CD4-positive, alpha-beta T cell (primary cell): ENCODE measurements around the gene PCOLCE2. TPM values are rescaled to one million over a fixed set of nuclear protein-coding genes. Genes with fewer than 3 reads are reported as not detected.

ENCODE experiments used
- ATAC-seq: fragments of 200-7000 bp; cut with Tn5 transposase; one replicate; pipeline ENCODE4 v1.10.0; 2022; ENCODE audit warnings: mild to moderate bottlenecking; ENCODE audit not compliant: poor library complexity
- CTCF ChIA-PET: fragments of 350-600 bp; sonication (Branson Sonifier 250); formaldehyde crosslinking; loops from one replicate; lab custom pipeline; 2021; ENCODE audit warnings: antibody characterized with exemption, inconsistent platforms; lab: Charles Lee
- POLR2A ChIA-PET: fragments of 350-600 bp; sonication (Branson Sonifier 250); formaldehyde crosslinking; loops from one replicate; lab custom pipeline; 2021; ENCODE audit warnings: antibody characterized with exemption, inconsistent platforms; lab: Charles Lee
- DNase-seq, 14 experiments: peaks; one replicate each; pipeline ENCODE4 v3.0.0-alpha.2; 2013 to 2020; ENCODE audit warnings: mixed read lengths in 2 of 14
- H3K27ac ChIP-seq, 2 donors: one replicate each; pipeline versions ENCODE4 v1.5.1 to v1.7.0; 2013; ENCODE audit warnings: low read length in 2 of 2, low read depth in 1 of 2, mild to moderate bottlenecking in 1 of 2
- H3K27me3 ChIP-seq, 2 experiments: 1 replicate in 1 of 2; 2 replicates in 1 of 2; pipeline versions ENCODE4 v1.6.1 to v1.7.0; 2013; ENCODE audit warnings: low read length in 2 of 2, control low read depth in 1 of 2, mild to moderate bottlenecking in 1 of 2, moderate library complexity in 1 of 2; ENCODE audit not compliant: insufficient read depth in 2 of 2, control insufficient read depth in 1 of 2
- H3K36me3 ChIP-seq: one replicate; pipeline ENCODE4 v1.6.1; 2013; ENCODE audit warnings: low read length, control low read depth; ENCODE audit not compliant: insufficient read depth
- H3K4me1 ChIP-seq: one replicate; pipeline ENCODE4 v1.6.1; 2013; ENCODE audit warnings: low read length, control low read depth; ENCODE audit not compliant: insufficient read depth
- H3K4me3 ChIP-seq: one replicate; pipeline ENCODE4 v1.5.1; 2013; ENCODE audit warnings: mild to moderate bottlenecking, low read length, moderate library complexity
- H3K9me3 ChIP-seq, 2 experiments: 1 replicate in 1 of 2; 2 replicates in 1 of 2; pipeline versions ENCODE4 v1.6.1 to v1.7.0; 2013; ENCODE audit warnings: low read length in 2 of 2, mild to moderate bottlenecking in 2 of 2, control low read depth in 1 of 2, moderate library complexity in 1 of 2; ENCODE audit not compliant: control insufficient read depth in 1 of 2, insufficient read depth in 1 of 2
- H3K27ac Mint-ChIP-seq: one replicate; pipeline ENCODE4 v1.8.0; 2020; ENCODE audit warnings: mixed read lengths
- H3K27me3 Mint-ChIP-seq: one replicate; pipeline ENCODE4 v1.8.0; 2021; ENCODE audit warnings: mixed read lengths
- H3K36me3 Mint-ChIP-seq: one replicate; pipeline ENCODE4 v1.8.0; 2021; ENCODE audit warnings: low read depth, mixed read lengths
- H3K4me1 Mint-ChIP-seq: one replicate; pipeline ENCODE4 v1.8.0; 2021; ENCODE audit warnings: low read depth, mixed read lengths
- H3K4me3 Mint-ChIP-seq: one replicate; pipeline ENCODE4 v1.8.0; 2020; ENCODE audit warnings: mild to moderate bottlenecking, mixed read lengths
- H3K9me3 Mint-ChIP-seq: one replicate; pipeline ENCODE4 v1.8.0; 2020; ENCODE audit warnings: mixed read lengths
- CTCF ChIP-seq: fragments of 200-600 bp; IDR thresholded peaks from one replicate; pipeline ENCODE4 v1.8.0; 2022; ENCODE audit warnings: antibody characterized with exemption, mild to moderate bottlenecking
- intact Hi-C, 2 experiments: fragments of 100-400 bp; cut with DNase I in 1 of 2; cut with micrococcal nuclease in 1 of 2; formaldehyde crosslinking; loops; one replicate each; pipeline versions ENCODE4 v1.15.1 to v1.9.0; 2023 to 2025; cut with DNase I, micrococcal nuclease
- total RNA-seq, 174 experiments: library from RNA in 2 of 174; stranded (reverse) in 2 of 174; gene quantifications; one replicate each; pipeline ENCODE4 v1.2.3 and lab custom pipeline; 2021 to 2026

The PCOLCE2 gene
- total RNA-seq, 2 experiments from 2014 or later, result not detected

- no peak overlapping the region for H3K27ac Mint-ChIP-seq
- ATAC-seq, result no peak
- TF ChIP-seq CTCF, result no peak
- intact Hi-C loops, result no loop called here
- Histone ChIP-seq H3K27ac (no peak overlapping the region), H3K27me3 (no peaks in the 10 kb centered on the region), H3K36me3 (no peaks in the 10 kb centered on the region), H3K4me1 (no peaks in the 10 kb centered on the region), H3K9me3 (no peaks in the 10 kb centered on the region), H3K4me3 (no peak overlapping the region)
- CTCF ChIA-PET, result no interaction called here
- H3K4me1 Mint-ChIP-seq, result no peaks in the 10 kb centered on the region
- H3K9me3 Mint-ChIP-seq, result no peaks in the 10 kb centered on the region
- no peaks in the 10 kb centered on the region for H3K36me3 Mint-ChIP-seq
- no peak for DNase-seq
- no peak overlapping the region for H3K4me3 Mint-ChIP-seq
- POLR2A ChIA-PET, result no interaction called here
- peaks cover 14% of the 10 kb centered on the region for H3K27me3 Mint-ChIP-seq
Measured at GRCh38 chr3:142819179-142819578, 69.7 kb downstream of the PCOLCE2 start.

GRCh38 chr3:142818651-142819050 is 70.2 kb downstream of the PCOLCE2 start:
- DNase-seq (no peak), ATAC-seq (no peak)
- no peaks in the 10 kb centered on the region for H3K4me1 ChIP-seq
- H3K4me3 ChIP-seq, result no peak overlapping the region
- intact Hi-C loops, result no loop called here
- no peaks in the 10 kb centered on the region for H3K9me3 ChIP-seq
- no peak for TF ChIP-seq CTCF
- no peak overlapping the region for H3K27ac ChIP-seq
- H3K27ac Mint-ChIP-seq, result no peak overlapping the region
- no peaks in the 10 kb centered on the region for H3K36me3 Mint-ChIP-seq
- ChIA-PET POLR2A (no interaction called here), CTCF (no interaction called here)
- peaks cover 14% of the 10 kb centered on the region for H3K27me3 Mint-ChIP-seq
- no peaks in the 10 kb centered on the region for H3K27me3 ChIP-seq
- no peaks in the 10 kb centered on the region for H3K36me3 ChIP-seq
- no peak overlapping the region for H3K4me3 Mint-ChIP-seq
- no peaks in the 10 kb centered on the region for H3K4me1 Mint-ChIP-seq
- H3K9me3 Mint-ChIP-seq, result no peaks in the 10 kb centered on the region

- Histone ChIP-seq H3K27me3 (no peaks in the 10 kb centered on the region), H3K27ac (no peak overlapping the region), H3K4me3 (no peak overlapping the region), H3K36me3 (no peaks in the 10 kb centered on the region), H3K9me3 (no peaks in the 10 kb centered on the region), H3K4me1 (no peaks in the 10 kb centered on the region)
- peaks cover 14% of the 10 kb centered on the region for H3K27me3 Mint-ChIP-seq
- ATAC-seq (no peak), DNase-seq (no peak)
- intact Hi-C loops, result no loop called here
- no peak overlapping the region for H3K27ac Mint-ChIP-seq
- TF ChIP-seq CTCF, result no peak
- no peak overlapping the region for H3K4me3 Mint-ChIP-seq
- no peaks in the 10 kb centered on the region for H3K4me1 Mint-ChIP-seq
- H3K36me3 Mint-ChIP-seq, result no peaks in the 10 kb centered on the region
- POLR2A ChIA-PET, result no interaction called here
- no peaks in the 10 kb centered on the region for H3K9me3 Mint-ChIP-seq
- CTCF ChIA-PET, result no interaction called here
Measured at GRCh38 chr3:142817897-142818296, 71.0 kb downstream of the PCOLCE2 start.
